H1 (cell line): ENCODE data around the gene LRRC14B. TPM values are rescaled to one million over a fixed set of nuclear protein-coding genes. Genes with fewer than 3 reads are reported as not detected.

Experiments used
- CTCF ChIA-PET: fragments of 300-600 bp; sonication (Branson Sonifier 250); formaldehyde crosslinking; loops from one replicate; lab custom pipeline; 2021; ENCODE audit not compliant: partially characterized antibody; lab: Charles Lee
- POLR2A ChIA-PET: fragments of 300-600 bp; sonication (Branson Sonifier 250); formaldehyde crosslinking; loops from one replicate; lab custom pipeline; 2021; ENCODE audit warnings: inconsistent platforms; ENCODE audit not compliant: partially characterized antibody; lab: Charles Lee
- DNase-seq, 2 experiments: peaks; one replicate each; pipeline versions ENCODE4 v3.0.0 to v3.0.0-alpha.2; 2010 to 2022; ENCODE audit warnings: low spot score in 2 of 2, low read depth in 1 of 2, mixed read lengths in 1 of 2
- FAIRE-seq: peaks from 2 replicates; lab custom pipeline; 2011; peaks lifted over from hg19 to GRCh38; lab: Jason Lieb, UNC
- H2AFZ ChIP-seq: 2 replicates; pipeline ENCODE4 v1.8.1; 2012; ENCODE audit warnings: low read length, inconsistent platforms
- H2AK5ac ChIP-seq: 2 replicates; pipeline ENCODE4 v1.6.1; 2013; ENCODE audit warnings: low read depth, low read length
- H2BK120ac ChIP-seq: replicated peaks from 2 replicates; pipeline ENCODE3; 2013; ENCODE audit warnings: low read depth, low read length, inconsistent platforms
- H2BK12ac ChIP-seq: 2 replicates; pipeline ENCODE4 v1.6.1; 2013; ENCODE audit warnings: low read depth, low read length
- H2BK15ac ChIP-seq: 2 replicates; pipeline ENCODE4 v1.6.1; 2013; ENCODE audit warnings: low read length
- H2BK20ac ChIP-seq: 2 replicates; pipeline ENCODE4 v1.6.1; 2013; ENCODE audit warnings: low read length
- H2BK5ac ChIP-seq: 2 replicates; pipeline ENCODE4 v1.6.1; 2013; ENCODE audit warnings: low read depth, low read length
- H3K14ac ChIP-seq: 2 replicates; pipeline ENCODE4 v1.6.1; 2013; ENCODE audit warnings: inconsistent platforms; ENCODE audit not compliant: insufficient read length
- H3K18ac ChIP-seq: 2 replicates; pipeline ENCODE4 v1.6.1; 2013; ENCODE audit warnings: low read length; ENCODE audit errors: extremely low read depth
- H3K23ac ChIP-seq: 2 replicates; pipeline ENCODE4 v1.6.1; 2013; ENCODE audit warnings: inconsistent platforms; ENCODE audit not compliant: insufficient read length
- H3K23me2 ChIP-seq: 2 replicates; pipeline ENCODE4 v1.6.1; 2013; ENCODE audit warnings: low read depth, low read length
- H3K27ac ChIP-seq: 2 replicates; pipeline ENCODE4 v1.6.1; 2011; ENCODE audit warnings: low read depth, low read length, inconsistent platforms
- H3K27me3 ChIP-seq, 4 experiments: replicated peaks in 1 of 4; 1 replicate in 1 of 4; 2 replicates in 3 of 4; pipeline versions ENCODE4 v1.6.1 to v1.8.1; 2011 to 2013; ENCODE audit warnings: low read length in 3 of 4, mild to moderate bottlenecking in 3 of 4, inconsistent platforms in 2 of 4, mixed read lengths in 2 of 4, moderate library complexity in 1 of 4; ENCODE audit not compliant: control insufficient read depth in 3 of 4, insufficient read depth in 3 of 4; ENCODE audit errors: extremely low read depth in 1 of 4
- H3K36me3 ChIP-seq, 4 experiments: 2 replicates each; pipeline versions ENCODE4 v1.6.1 to v1.8.1; 2011 to 2013; ENCODE audit warnings: mild to moderate bottlenecking in 4 of 4, low read length in 3 of 4, moderate library complexity in 2 of 4, control low read depth in 1 of 4, inconsistent platforms in 1 of 4; ENCODE audit not compliant: insufficient read depth in 4 of 4, control insufficient read depth in 2 of 4
- H3K4ac ChIP-seq: replicated peaks from 2 replicates; pipeline ENCODE3; 2013; ENCODE audit warnings: low read length, low read depth, mixed read lengths, inconsistent platforms; ENCODE audit not compliant: insufficient read length
- H3K4me1 ChIP-seq, 4 experiments: replicated peaks in 1 of 4; 1 replicate in 1 of 4; 2 replicates in 3 of 4; pipeline versions ENCODE4 v1.6.1 to v1.8.1; 2011 to 2013; ENCODE audit warnings: low read length in 3 of 4, inconsistent platforms in 2 of 4, mixed read lengths in 1 of 4; ENCODE audit not compliant: insufficient read depth in 4 of 4, control insufficient read depth in 3 of 4
- H3K4me2 ChIP-seq, 2 experiments: 2 replicates each; pipeline versions ENCODE4 v1.6.1 to v1.8.1; 2011 to 2013; ENCODE audit warnings: low read depth in 2 of 2, low read length in 2 of 2, control low read depth in 1 of 2, inconsistent platforms in 1 of 2, mild to moderate bottlenecking in 1 of 2; ENCODE audit not compliant: insufficient read depth in 1 of 2
- H3K4me3 ChIP-seq, 4 experiments: fragments of 200-600, 300-600 bp in 1 of 4; sonication (generic), shearing (Covaris generic), sonication (Bioruptor Twin) in 1 of 4; 2 replicates each; pipeline versions ENCODE4 v1.5.1 to v1.8.1; 2011 to 2016; ENCODE audit warnings: low read length in 4 of 4, low read depth in 3 of 4, control low read depth in 2 of 4, inconsistent platforms in 2 of 4, mild to moderate bottlenecking in 2 of 4, mixed read lengths in 1 of 4, moderate library complexity in 1 of 4; ENCODE audit not compliant: insufficient read depth in 2 of 4; ENCODE audit errors: extremely low read depth in 1 of 4
- H3K56ac ChIP-seq: replicated peaks from 2 replicates; pipeline ENCODE3; 2013; ENCODE audit warnings: low read depth, mild to moderate bottlenecking, mixed read lengths, low read length, inconsistent platforms; ENCODE audit not compliant: insufficient read length
- H3K79me1 ChIP-seq: 2 replicates; pipeline ENCODE4 v1.6.1; 2013; ENCODE audit warnings: low read depth, low read length, control low read depth
- H3K79me2 ChIP-seq, 2 experiments: 2 replicates each; pipeline versions ENCODE4 v1.6.1 to v1.8.1; 2012 to 2013; ENCODE audit warnings: low read length in 2 of 2, mild to moderate bottlenecking in 2 of 2, inconsistent platforms in 1 of 2; ENCODE audit not compliant: insufficient read depth in 2 of 2, control insufficient read depth in 1 of 2
- H3K9ac ChIP-seq, 4 experiments: replicated peaks in 1 of 4; 1 replicate in 1 of 4; 2 replicates in 3 of 4; pipeline versions ENCODE4 v1.6.1 to v1.8.1; 2011 to 2013; ENCODE audit warnings: low read depth in 3 of 4, low read length in 3 of 4, control low read depth in 2 of 4, mild to moderate bottlenecking in 2 of 4, moderate library complexity in 2 of 4, inconsistent platforms in 1 of 4; ENCODE audit errors: extremely low read depth in 1 of 4
- H3K9me3 ChIP-seq, 2 experiments: 2 replicates each; pipeline versions ENCODE4 v1.6.1 to v1.8.1; 2012 to 2013; ENCODE audit warnings: mild to moderate bottlenecking in 2 of 2, moderate library complexity in 2 of 2, control low read depth in 1 of 2, inconsistent platforms in 1 of 2, low read depth in 1 of 2, low read length in 1 of 2, mixed read lengths in 1 of 2; ENCODE audit not compliant: insufficient read depth in 2 of 2
- H4K20me1 ChIP-seq, 2 experiments: replicated peaks in 1 of 2; 2 replicates each; pipeline versions ENCODE3 to v1.8.1; 2011 to 2013; ENCODE audit warnings: inconsistent platforms in 2 of 2, low read length in 2 of 2, mild to moderate bottlenecking in 1 of 2; ENCODE audit not compliant: insufficient read depth in 2 of 2, control insufficient read depth in 1 of 2
- H4K5ac ChIP-seq: 2 replicates; pipeline ENCODE4 v1.6.1; 2013; ENCODE audit warnings: low read length, low read depth, mixed read lengths, inconsistent platforms; ENCODE audit not compliant: insufficient read length
- H4K8ac ChIP-seq: 2 replicates; pipeline ENCODE4 v1.8.0; 2013; ENCODE audit warnings: mild to moderate bottlenecking, moderate library complexity, low read length, inconsistent platforms; ENCODE audit not compliant: insufficient read depth; ENCODE audit errors: extremely low read depth
- H4K91ac ChIP-seq: replicated peaks from 2 replicates; pipeline ENCODE3; 2013; ENCODE audit warnings: low read length, mixed read lengths, inconsistent platforms; ENCODE audit not compliant: insufficient read length
- BCL11A ChIP-seq, 2 experiments: IDR thresholded peaks; one replicate each; pipeline ENCODE4 v1.6.1; 2011; ENCODE audit warnings: low read depth in 2 of 2, low read length in 2 of 2, mild to moderate bottlenecking in 2 of 2
- CBX5 ChIP-seq: fragments of 300-800, 300-1000 bp; sonication (generic); IDR thresholded peaks from 2 replicates; pipeline ENCODE4 v1.7.1; 2016; ENCODE audit warnings: antibody characterized with exemption, low read length, low read depth
- EZH2 ChIP-seq: fragments of 200-600 bp; sonication (generic); IDR thresholded peaks from 2 replicates; pipeline ENCODE4 v1.7.1; 2012; ENCODE audit warnings: low read depth, mild to moderate bottlenecking, moderate library complexity, low read length, inconsistent platforms; ENCODE audit not compliant: severe bottlenecking
- GTF2F1 ChIP-seq: IDR thresholded peaks from 2 replicates; pipeline ENCODE4 v1.6.1; 2012; ENCODE audit warnings: low read depth, low read length, improper control_type of control experiment, borderline replicate concordance
- HDAC6 ChIP-seq: IDR thresholded peaks from one replicate; pipeline ENCODE4 v1.7.1; 2012; ENCODE audit warnings: low read depth, mild to moderate bottlenecking, inconsistent platforms, low read length, moderate library complexity
- KDM4A ChIP-seq: IDR thresholded peaks from one replicate; pipeline ENCODE4 v1.7.1; 2012; ENCODE audit warnings: low read depth, mild to moderate bottlenecking, moderate library complexity, low read length, inconsistent platforms; ENCODE audit not compliant: severe bottlenecking
- KDM5A ChIP-seq: fragments of 200-600 bp; IDR thresholded peaks from 2 replicates; pipeline ENCODE4 v1.7.1; 2012; ENCODE audit warnings: mild to moderate bottlenecking, low read length, inconsistent platforms, mixed read lengths
- POLR2AphosphoS5 ChIP-seq: IDR thresholded peaks from 2 replicates; pipeline ENCODE4 v1.6.1; 2011; ENCODE audit warnings: low read depth, low read length
- RXRA ChIP-seq: IDR thresholded peaks from 2 replicates; pipeline ENCODE4 v1.6.1; 2011; ENCODE audit warnings: low read depth, mild to moderate bottlenecking, low read length, moderate library complexity; ENCODE audit not compliant: insufficient read depth
- SIRT6 ChIP-seq: IDR thresholded peaks from one replicate; pipeline ENCODE4 v1.7.1; 2012; ENCODE audit warnings: low read length, inconsistent platforms
- SP2 ChIP-seq: IDR thresholded peaks from 2 replicates; pipeline ENCODE4 v1.6.1; 2012; ENCODE audit warnings: mild to moderate bottlenecking, low read length, inconsistent platforms
- USF2 ChIP-seq: IDR thresholded peaks from 2 replicates; pipeline ENCODE4 v1.6.1; 2011; ENCODE audit warnings: low read length, improper control_type of control experiment
- ZNF274 ChIP-seq: IDR thresholded peaks from 2 replicates; pipeline ENCODE4 v1.7.0; 2012; ENCODE audit warnings: low read length, borderline replicate concordance; ENCODE audit errors: extremely low read depth
- WGBS, 2 experiments: shearing (Covaris generic) in 1 of 2; methylation state at CpG; one replicate each; pipeline versions ENCODE4 v1.1.6 to v1.1.7; 2013 to 2015; ENCODE audit warnings: low lambda C conversion rate in 2 of 2, mixed read lengths in 2 of 2, inconsistent platforms in 1 of 2, low coverage in 1 of 2, missing lambda C conversion rate in 1 of 2; ENCODE audit not compliant: insufficient replicate concordance in 2 of 2, insufficient coverage in 1 of 2, insufficient read length in 1 of 2; ENCODE audit errors: extremely low coverage in 1 of 2, missing lambda C conversion rate in 1 of 2; 5-methylcytosine and 5-hydroxymethylcytosine counted together
- polyA plus RNA-seq, 7 experiments: library from polyadenylated mRNA; depleted of rRNA in 3 of 7; stranded (reverse) in 5 of 7; unstranded in 2 of 7; fragments of >200 nt in 5 of 7; fragments of 200-250 nt in 2 of 7; gene quantifications; 1 replicate in 5 of 7; 2 replicates in 1 of 7; 4 replicates in 1 of 7; pipeline versions ENCODE4 v1.2.1 to v1.2.3, GENCODE V29; 2011 to 2013; ENCODE audit warnings: missing spikeins in 2 of 7, mixed read lengths in 2 of 7
- total RNA-seq: library from RNA; stranded (reverse); fragmentation: NEBNext Ultra II Directional; extraction: Animal tissue kit (Norgen Biotek cat#: 25700); gene quantifications from 2 replicates; pipeline ENCODE4 v1.2.1, GENCODE V29; 2021

Gene LRRC14B
- total and polyA plus RNA-seq, 2 of the 8 experiments (the other 6 are each of a cell fraction or from before 2014, with no cell fraction given): not detected

GRCh38 chr5:174876-175465 is 16.3 kb upstream of the LRRC14B start:
- H2BK120ac ChIP-seq: no peak overlapping the region
- H3K27ac ChIP-seq: no peak overlapping the region
- H3K9me3 ChIP-seq: no peaks in the 10 kb centered on the region
- ChIA-PET POLR2A (no interaction called here), CTCF (interaction anchor here (0.8 to 2.3 kb wide), 4 partner anchors 10 to 16 kb away, joined by 3 to 6 read pairs (median 5); partner anchors contain the start of gene LRRC14B)
- no peak overlapping the region for H3K56ac ChIP-seq
- no peak overlapping the region for H3K4ac ChIP-seq
- no peak overlapping the region for H4K8ac ChIP-seq
- peaks cover 0 to 10% of the 10 kb centered on the region in 2 experiments for H4K20me1 ChIP-seq
- H3K23ac ChIP-seq: no peak overlapping the region
- H2BK12ac ChIP-seq: no peak overlapping the region
- H2BK5ac ChIP-seq: no peak overlapping the region
- H3K79me1 ChIP-seq: no peaks in the 10 kb centered on the region
- no peak for FAIRE-seq
- no peak overlapping the region for H2AK5ac ChIP-seq
- no peak overlapping the region for H3K18ac ChIP-seq
- H3K4me1 ChIP-seq: no peaks in the 10 kb centered on the region
- no peaks in the 10 kb centered on the region; a peak in 1 of 7 replicates for H3K27me3 ChIP-seq
- no peak overlapping the region for H4K91ac ChIP-seq
- no peak overlapping the region for H3K14ac ChIP-seq
- H2BK15ac ChIP-seq: no peak overlapping the region
- no peak overlapping the region for H3K4me2 ChIP-seq
- H3K9ac ChIP-seq: no peak overlapping the region
- no peak overlapping the region for H4K5ac ChIP-seq
- no peaks in the 10 kb centered on the region for H3K23me2 ChIP-seq
- H3K79me2 ChIP-seq: no peaks in the 10 kb centered on the region
- H2BK20ac ChIP-seq: no peak overlapping the region
- H2AFZ ChIP-seq: no peak overlapping the region
- H3K36me3 ChIP-seq: peaks cover 0 to 27% (median 13%) of the 10 kb centered on the region in 4 experiments; a peak in 6 of 8 replicates
- WGBS, 2 experiments: 91% methylated on average over 12 of the region's 16 CpGs; no CpG with 5 or more reads in 1 of the 2 experiments
- no peak for DNase-seq
- no peak overlapping the region for H3K4me3 ChIP-seq
- TF ChIP-seq BCL11A (IDR thresholded peaks at IDR 0.05; ENCODE audit: low read depth in 2 of 2, low read length in 2 of 2) (no peak), SIRT6 (no peak), KDM4A (no peak), ZNF274 (no peak), SP2 (no peak), CBX5 (no peak), HDAC6 (no peak), RXRA (no peak), KDM5A (no peak), GTF2F1 (no peak), POLR2AphosphoS5 (no peak), USF2 (no peak), EZH2 (no peak)
